Caco-2 (cell line): ENCODE results near the gene SLC35D3. TPM values are rescaled to one million over a fixed set of nuclear protein-coding genes. Genes with fewer than 3 reads are reported as not detected.
"Not testable (repeated sequence)": the region's sequence is repeated elsewhere in the genome, so short reads cannot be mapped to it uniquely, and the experiment has no call there.

Source experiments
- BruUV-seq: library from RNA; stranded (reverse); fragments of 400-500 nt; replicated peaks from 2 replicates; lab custom pipeline; 2021; lab: Mats Ljungman, UMichigan
- CTCF ChIA-PET: fragments of 300-600 bp; sonication (Branson Sonifier 250); formaldehyde crosslinking; loops from one replicate; lab custom pipeline; 2022; ENCODE audit warnings: antibody characterized with exemption; lab: Charles Lee
- POLR2A ChIA-PET: fragments of 300-600 bp; sonication (Branson Sonifier 250); formaldehyde crosslinking; loops from one replicate; lab custom pipeline; 2022; ENCODE audit warnings: antibody characterized with exemption; lab: Charles Lee
- DNase-seq, 2 experiments: peaks; one replicate each; pipeline versions ENCODE4 v3.0.0 to v3.0.0-alpha.2; 2020 to 2022
- H3K27me3 ChIP-seq: replicated peaks from 2 replicates; pipeline ENCODE4 v1.6.0; 2011; ENCODE audit warnings: low read length; ENCODE audit not compliant: control insufficient read depth, insufficient read depth
- H3K36me3 ChIP-seq: 2 replicates; pipeline ENCODE4 v1.5.1; 2011; ENCODE audit warnings: low read length; ENCODE audit not compliant: control insufficient read depth, insufficient read depth
- H3K4me1 ChIP-seq: fragments of 250-450 bp; sonication (Bioruptor Pico); 2 replicates; pipeline ENCODE4 v1.5.1; 2020; ENCODE audit warnings: mild to moderate bottlenecking
- H3K4me3 ChIP-seq: 2 replicates; pipeline ENCODE4 v1.5.1; 2011; ENCODE audit warnings: low read depth, mild to moderate bottlenecking, control low read depth, low read length
- H3K9me3 ChIP-seq: fragments of 250-450 bp; sonication (Bioruptor Pico); 2 replicates; pipeline ENCODE4 v1.5.1; 2020; ENCODE audit warnings: mild to moderate bottlenecking, moderate library complexity
- H3K27ac Mint-ChIP-seq: one replicate; pipeline ENCODE4 v1.8.0; 2022; ENCODE audit warnings: mixed read lengths; ENCODE audit not compliant: unreplicated experiment
- H3K27me3 Mint-ChIP-seq: one replicate; pipeline ENCODE4 v1.8.0; 2022; ENCODE audit warnings: mixed read lengths; ENCODE audit not compliant: insufficient read depth, unreplicated experiment
- H3K36me3 Mint-ChIP-seq: one replicate; pipeline ENCODE4 v1.8.0; 2022; ENCODE audit warnings: mild to moderate bottlenecking, mixed read lengths; ENCODE audit not compliant: insufficient read depth, unreplicated experiment
- H3K4me1 Mint-ChIP-seq: one replicate; pipeline ENCODE4 v1.8.0; 2022; ENCODE audit warnings: low read depth, mixed read lengths; ENCODE audit not compliant: unreplicated experiment
- H3K4me3 Mint-ChIP-seq: one replicate; pipeline ENCODE4 v1.8.0; 2022; ENCODE audit warnings: mild to moderate bottlenecking, moderate library complexity, mixed read lengths; ENCODE audit not compliant: unreplicated experiment
- H3K9me3 Mint-ChIP-seq: one replicate; pipeline ENCODE4 v1.8.0; 2022; ENCODE audit warnings: mixed read lengths; ENCODE audit not compliant: unreplicated experiment
- intact Hi-C: fragments of 100-400 bp; cut with micrococcal nuclease; formaldehyde crosslinking; loops from one replicate; pipeline ENCODE4 v1.10.0; 2022; ENCODE audit not compliant: unreplicated experiment
- total RNA-seq: library from RNA; stranded (reverse); gene quantifications from 2 replicates; pipeline ENCODE4 v1.2.3, GENCODE V29; 2022
- TF ChIP-seq, protein P1 (sequence below), 2 experiments: fragments of 200-600 bp in 1 of 2; IDR thresholded peaks; 1 replicate in 1 of 2; 2 replicates in 1 of 2; pipeline versions ENCODE4 v1.5.1 to v1.8.0; 2011 to 2022; ENCODE audit warnings: antibody characterized with exemption in 1 of 2, control low read depth in 1 of 2, inconsistent platforms in 1 of 2, low read depth in 1 of 2, low read length in 1 of 2, mild to moderate bottlenecking in 1 of 2, moderate library complexity in 1 of 2; ENCODE audit not compliant: insufficient read depth in 1 of 2, severe bottlenecking in 1 of 2, unreplicated experiment in 1 of 2

The SLC35D3 gene
- total RNA-seq, 1 experiment from 2014 or later = 1.4 TPM

DNA sequence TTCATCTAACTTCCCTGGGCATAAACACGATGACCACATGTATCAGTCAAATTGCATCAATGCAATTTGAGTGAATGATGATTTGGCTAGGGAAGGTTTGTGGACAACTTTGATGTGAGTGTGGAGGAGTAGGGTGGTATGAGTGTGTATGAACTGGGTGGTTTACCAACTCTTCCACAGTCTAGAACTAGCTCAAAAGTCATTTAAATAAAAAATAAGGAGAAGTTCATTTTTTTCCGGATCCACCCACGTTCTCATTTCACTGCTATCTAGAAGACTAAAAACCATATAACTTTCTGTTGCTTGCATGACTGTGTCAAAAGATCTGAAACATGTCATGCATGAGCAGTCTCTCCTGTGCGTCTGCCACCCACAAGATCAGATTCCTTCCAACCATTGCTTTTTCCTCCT is 23.6 kb downstream of the SLC35D3 start:
- H3K27me3 Mint-ChIP-seq = no peaks in the 10 kb centered on the region
- H3K27ac Mint-ChIP-seq = no peak overlapping the region
- intact Hi-C loops = no loop called here
- no peaks in the 10 kb centered on the region for H3K4me1 Mint-ChIP-seq
- H3K9me3 Mint-ChIP-seq = no peaks in the 10 kb centered on the region
- ChIA-PET POLR2A (no interaction called here), CTCF (interaction anchor here (0.6 kb wide), 1 partner anchor 798 kb away, joined by 3 read pairs; no protein-coding TSS in a partner anchor)
- Histone ChIP-seq H3K4me3 (no peak overlapping the region), H3K9me3 (no peaks in the 10 kb centered on the region), H3K36me3 (no peaks in the 10 kb centered on the region), H3K4me1 (no peaks in the 10 kb centered on the region), H3K27me3 (no peaks in the 10 kb centered on the region)
- DNase-seq = no peak
- BruUV-seq = no TSS peak
- H3K4me3 Mint-ChIP-seq = no peak overlapping the region
- TF ChIP-seq, protein P1, sequence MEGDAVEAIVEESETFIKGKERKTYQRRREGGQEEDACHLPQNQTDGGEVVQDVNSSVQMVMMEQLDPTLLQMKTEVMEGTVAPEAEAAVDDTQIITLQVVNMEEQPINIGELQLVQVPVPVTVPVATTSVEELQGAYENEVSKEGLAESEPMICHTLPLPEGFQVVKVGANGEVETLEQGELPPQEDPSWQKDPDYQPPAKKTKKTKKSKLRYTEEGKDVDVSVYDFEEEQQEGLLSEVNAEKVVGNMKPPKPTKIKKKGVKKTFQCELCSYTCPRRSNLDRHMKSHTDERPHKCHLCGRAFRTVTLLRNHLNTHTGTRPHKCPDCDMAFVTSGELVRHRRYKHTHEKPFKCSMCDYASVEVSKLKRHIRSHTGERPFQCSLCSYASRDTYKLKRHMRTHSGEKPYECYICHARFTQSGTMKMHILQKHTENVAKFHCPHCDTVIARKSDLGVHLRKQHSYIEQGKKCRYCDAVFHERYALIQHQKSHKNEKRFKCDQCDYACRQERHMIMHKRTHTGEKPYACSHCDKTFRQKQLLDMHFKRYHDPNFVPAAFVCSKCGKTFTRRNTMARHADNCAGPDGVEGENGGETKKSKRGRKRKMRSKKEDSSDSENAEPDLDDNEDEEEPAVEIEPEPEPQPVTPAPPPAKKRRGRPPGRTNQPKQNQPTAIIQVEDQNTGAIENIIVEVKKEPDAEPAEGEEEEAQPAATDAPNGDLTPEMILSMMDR (IDR thresholded peaks at IDR 0.05; ENCODE audit: insufficient read depth in 1 of 2, low read depth in 1 of 2, low read length in 1 of 2, severe bottlenecking in 1 of 2, unreplicated experiment in 1 of 2) = no peak
- no peaks in the 10 kb centered on the region for H3K36me3 Mint-ChIP-seq

GRCh38 chr6:136947037-136947436 is 24.9 kb downstream of the SLC35D3 start:
- TF ChIP-seq, protein P1 (IDR thresholded peaks at IDR 0.05; ENCODE audit: insufficient read depth in 1 of 2, low read depth in 1 of 2, low read length in 1 of 2, severe bottlenecking in 1 of 2, unreplicated experiment in 1 of 2) = no peak
- no peaks in the 10 kb centered on the region for H3K4me1 Mint-ChIP-seq
- no peaks in the 10 kb centered on the region for H3K36me3 Mint-ChIP-seq
- ChIA-PET POLR2A (no interaction called here), CTCF (no interaction called here)
- intact Hi-C loops = no loop called here
- H3K36me3 ChIP-seq = no peaks in the 10 kb centered on the region
- no peak overlapping the region for H3K4me3 Mint-ChIP-seq
- H3K4me3 ChIP-seq = no peak overlapping the region
- no peaks in the 10 kb centered on the region for H3K27me3 Mint-ChIP-seq
- H3K4me1 ChIP-seq = no peaks in the 10 kb centered on the region
- no peaks in the 10 kb centered on the region for H3K9me3 Mint-ChIP-seq
- DNase-seq = no peak
- no peak overlapping the region for H3K27ac Mint-ChIP-seq
- no peaks in the 10 kb centered on the region for H3K27me3 ChIP-seq
- H3K9me3 ChIP-seq = no peaks in the 10 kb centered on the region
- BruUV-seq = no TSS peak

GRCh38 chr6:136949957-136950356 is 27.9 kb downstream of the SLC35D3 start:
- H3K36me3 Mint-ChIP-seq, H3K4me3 ChIP-seq, H3K4me1 Mint-ChIP-seq, H3K4me1 ChIP-seq, H3K4me3 Mint-ChIP-seq, H3K9me3 ChIP-seq, H3K27me3 Mint-ChIP-seq, DNase-seq, H3K27me3 ChIP-seq, intact Hi-C loops, H3K36me3 ChIP-seq, H3K9me3 Mint-ChIP-seq, POLR2A ChIA-PET, BruUV-seq, CTCF ChIA-PET, H3K27ac Mint-ChIP-seq: not testable (repeated sequence)
